H7 (cell line): ENCODE measurements around the gene RPS21. TPM values are rescaled to one million over a fixed set of nuclear protein-coding genes. Genes with fewer than 3 reads are reported as not detected.

ENCODE experiments used
- DNase-seq: peaks from one replicate; pipeline ENCODE4 v3.0.0; 2012
- H3K27me3 ChIP-seq: 2 replicates; pipeline ENCODE4 v1.6.0; 2011; ENCODE audit warnings: mild to moderate bottlenecking, low read length; ENCODE audit not compliant: control insufficient read depth, insufficient read depth
- H3K36me3 ChIP-seq: replicated peaks from 2 replicates; pipeline ENCODE4 v1.5.1; 2011; ENCODE audit warnings: low read length; ENCODE audit not compliant: control insufficient read depth, insufficient read depth
- H3K4me3 ChIP-seq: 2 replicates; pipeline ENCODE4 v1.5.1; 2011; ENCODE audit warnings: low read depth, mild to moderate bottlenecking, control low read depth, low read length, moderate library complexity; ENCODE audit not compliant: insufficient read depth
- total RNA-seq: library from RNA; depleted of rRNA; stranded (reverse); fragments of >200 nt; shearing (Covaris generic); gene quantifications from 2 replicates; pipeline ENCODE4 v1.2.3, GENCODE V29; 2014

The RPS21 gene
- total RNA-seq, 1 experiment from 2014 or later, result 1,118 TPM

GRCh38 chr20:62402456-62403150 is 15.7 kb downstream of the RPS21 start:
- no peaks in the 10 kb centered on the region for H3K36me3 ChIP-seq
- no peak overlapping the region for H3K4me3 ChIP-seq
- DNase-seq, result no peak
- peaks cover under 1% of the 10 kb centered on the region; the same call in 1 of the 2 replicates for H3K27me3 ChIP-seq

- H3K4me3 ChIP-seq, result no peak overlapping the region
- peaks cover 2% of the 10 kb centered on the region for H3K27me3 ChIP-seq
- DNase-seq, result no peak
- no peaks in the 10 kb centered on the region for H3K36me3 ChIP-seq
Measured at GRCh38 chr20:62403331-62403730, 16.4 kb downstream of the RPS21 start.

GRCh38 chr20:62404112-62404665 is 17.3 kb downstream of the RPS21 start:
- Histone ChIP-seq H3K27me3 (peaks cover 2% of the 10 kb centered on the region), H3K4me3 (no peak overlapping the region), H3K36me3 (no peaks in the 10 kb centered on the region)
- no peak for DNase-seq

GRCh38 chr20:62404761-62405107 is 17.8 kb downstream of the RPS21 start:
- H3K36me3 ChIP-seq, result no peaks in the 10 kb centered on the region
- no peak overlapping the region for H3K4me3 ChIP-seq
- no peak for DNase-seq
- H3K27me3 ChIP-seq, result peaks cover 2% of the 10 kb centered on the region

- Histone ChIP-seq H3K36me3 (no peaks in the 10 kb centered on the region), H3K27me3 (peaks cover 2% of the 10 kb centered on the region), H3K4me3 (no peak overlapping the region)
- DNase-seq, result peak; percentile 94
Measured at GRCh38 chr20:62405108-62405980, 18.4 kb downstream of the RPS21 start.

- Histone ChIP-seq H3K36me3 (no peaks in the 10 kb centered on the region), H3K27me3 (peaks cover 2% of the 10 kb centered on the region), H3K4me3 (no peak overlapping the region; the same call in 1 of the 2 replicates)
- DNase-seq, result no peak
Measured at GRCh38 chr20:62405981-62406513, 19.1 kb downstream of the RPS21 start.

GRCh38 chr20:62406635-62407176 is 19.8 kb downstream of the RPS21 start:
- H3K36me3 ChIP-seq, result no peaks in the 10 kb centered on the region
- peak overlapping the region; percentile 45 for H3K4me3 ChIP-seq
- H3K27me3 ChIP-seq, result peaks cover 2% of the 10 kb centered on the region
- DNase-seq, result no peak

GRCh38 chr20:62407221-62407992 is 20.5 kb downstream of the RPS21 start, which contains the start of gene CABLES2:
CABLES2 (minus strand) TSS chr20:62407285; CDS start chr20:62407276, 9 bp downstream.
- H3K27me3 ChIP-seq, result peaks cover 2% of the 10 kb centered on the region
- H3K4me3 ChIP-seq, result peak within 1 kb of the TSS; percentile 55
- H3K36me3 ChIP-seq, result no peaks in the 10 kb centered on the region
- DNase-seq, result peak; percentile 100

GRCh38 chr20:62408055-62408454 is 21.2 kb downstream of the RPS21 start:
- Histone ChIP-seq H3K36me3 (no peaks in the 10 kb centered on the region), H3K4me3 (no peak overlapping the region), H3K27me3 (peaks cover 2% of the 10 kb centered on the region)
- DNase-seq, result no peak

- Histone ChIP-seq H3K36me3 (no peaks in the 10 kb centered on the region), H3K4me3 (no peak overlapping the region), H3K27me3 (peaks cover 2% of the 10 kb centered on the region)
- no peak for DNase-seq
Measured at GRCh38 chr20:62408640-62409039, 21.7 kb downstream of the RPS21 start.

GRCh38 chr20:62409086-62409853 is 22.4 kb downstream of the RPS21 start:
- no peak for DNase-seq
- no peaks in the 10 kb centered on the region for H3K36me3 ChIP-seq

GRCh38 chr20:62409931-62410745 is 23.2 kb downstream of the RPS21 start:
- H3K27me3 ChIP-seq, result peaks cover 2% of the 10 kb centered on the region
- H3K36me3 ChIP-seq, result no peaks in the 10 kb centered on the region
- DNase-seq, result peak; percentile 97
- H3K4me3 ChIP-seq, result no peak overlapping the region

More at GRCh38 chr20:62409086-62409853, 22.4 kb downstream of the RPS21 start:
- peaks cover 2% of the 10 kb centered on the region for H3K27me3 ChIP-seq
- H3K4me3 ChIP-seq, result no peak overlapping the region
